Thyroid gland (tissue), 4 donors: ENCODE results near the gene TTC9.

Experiments used
- CTCF ChIP-seq, 6 experiments: fragments of 200-600 bp in 3 of 6; fragments of 450-650 bp in 3 of 6; sonication (generic) in 3 of 6; IDR thresholded peaks; one replicate each; pipeline ENCODE4 v1.5.1; 2016 to 2019; ENCODE audit warnings: antibody characterized with exemption in 6 of 6, mild to moderate bottlenecking in 2 of 6, inconsistent platforms in 1 of 6, moderate library complexity in 1 of 6
- POLR2A ChIP-seq, 2 donors: fragments of 450-650 bp; IDR thresholded peaks; one replicate each; pipeline ENCODE4 v1.6.1; 2017; ENCODE audit warnings: antibody characterized with exemption in 2 of 2, mild to moderate bottlenecking in 2 of 2, moderate library complexity in 1 of 2

GRCh38 chr14:70677341-70677740 is 35.6 kb downstream of the TTC9 start:
- TF ChIP-seq POLR2A (IDR thresholded peaks at IDR 0.05) = no peak
- TF ChIP-seq CTCF (IDR thresholded peaks at IDR 0.05) = no peak
